ENCODE measurements around the gene TEX22.

The TEX22 gene

DNA sequence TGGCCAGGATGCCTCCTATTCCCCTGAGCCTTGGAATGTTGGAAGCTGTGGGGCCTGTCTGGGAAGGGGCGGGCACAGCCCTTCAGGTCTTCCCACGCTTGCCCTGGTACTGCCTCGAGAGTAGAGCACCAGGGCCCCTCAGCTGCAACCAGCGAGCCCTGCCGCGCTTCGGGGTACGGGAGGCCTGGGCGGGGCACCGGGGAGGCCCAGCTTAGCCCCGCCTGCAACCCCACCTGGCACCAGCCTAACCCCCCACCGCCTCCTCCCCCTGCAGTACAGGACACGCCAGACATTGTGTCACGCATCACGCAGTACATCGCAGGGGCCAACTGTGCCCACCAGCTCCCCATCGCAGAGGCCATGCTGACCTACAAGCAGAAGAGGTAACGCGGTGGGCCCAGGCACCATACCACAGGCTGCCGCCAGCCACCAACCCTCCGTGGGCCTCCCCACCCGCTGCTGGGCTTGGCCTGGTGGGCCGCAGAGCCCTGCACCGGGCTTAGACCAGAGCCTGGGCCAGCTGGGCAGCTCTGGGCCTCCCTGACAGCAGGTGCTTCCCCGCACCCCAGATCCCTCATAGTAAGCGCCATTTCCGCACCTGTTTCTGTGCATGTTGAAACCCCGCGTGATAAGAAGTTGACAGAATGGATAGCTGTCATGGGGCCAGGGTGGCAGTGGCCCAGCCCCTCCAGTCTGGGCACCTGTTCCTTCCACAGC is 13.6 kb upstream of the TEX22 start:
- DNase-seq, result no peak
- TF ChIP-seq POLR2A (IDR thresholded peaks at IDR 0.05; ENCODE audit: low read length) (no peak), GATA1 (IDR thresholded peaks at IDR 0.05; ENCODE audit: low read depth, low read length) (no peak)

GRCh38 chr14:105385322-105385637 is 13.1 kb upstream of the TEX22 start:
- TF ChIP-seq GATA1 (IDR thresholded peaks at IDR 0.05; ENCODE audit: low read depth, low read length), result no peak
- TF ChIP-seq POLR2A (IDR thresholded peaks at IDR 0.05; ENCODE audit: low read length), result no peak
- DNase-seq, result no peak

DNA sequence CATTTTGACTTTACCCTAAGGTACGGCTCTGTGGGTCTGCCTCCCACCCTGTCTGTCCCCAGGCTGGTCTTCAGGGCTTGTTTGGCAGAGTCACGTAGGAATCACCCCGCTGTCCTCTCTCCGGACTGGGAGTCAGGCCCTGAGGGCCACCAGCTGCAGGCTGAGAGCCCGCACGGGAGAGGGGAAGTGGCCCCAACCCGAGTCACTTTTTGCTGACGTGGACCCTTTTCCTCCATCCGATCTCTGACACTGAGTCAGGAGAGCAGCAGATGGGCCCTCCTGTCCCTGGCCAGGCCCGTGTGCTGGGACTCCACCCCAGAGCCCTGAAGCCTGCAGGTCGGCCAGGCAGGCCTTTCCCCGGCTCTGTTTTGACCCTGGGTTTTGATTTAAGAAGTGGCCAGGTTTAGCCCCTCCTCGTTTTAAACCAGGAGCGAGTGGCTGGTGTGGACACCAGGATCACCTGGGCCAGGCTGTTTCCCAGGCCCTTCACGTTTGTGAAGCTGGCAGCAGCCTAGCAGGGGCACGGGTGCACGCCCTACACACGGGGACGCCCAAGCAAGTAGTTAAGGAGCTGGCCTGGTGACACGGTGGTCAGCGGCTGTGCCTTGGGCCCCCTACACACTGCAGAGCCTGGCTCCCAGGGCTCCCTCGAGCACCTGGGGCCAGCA is 12.5 kb upstream of the TEX22 start:
- TF ChIP-seq POLR2A (IDR thresholded peaks at IDR 0.05; ENCODE audit: low read length) (no peak), GATA1 (IDR thresholded peaks at IDR 0.05; ENCODE audit: low read depth, low read length) (no peak)

DNA sequence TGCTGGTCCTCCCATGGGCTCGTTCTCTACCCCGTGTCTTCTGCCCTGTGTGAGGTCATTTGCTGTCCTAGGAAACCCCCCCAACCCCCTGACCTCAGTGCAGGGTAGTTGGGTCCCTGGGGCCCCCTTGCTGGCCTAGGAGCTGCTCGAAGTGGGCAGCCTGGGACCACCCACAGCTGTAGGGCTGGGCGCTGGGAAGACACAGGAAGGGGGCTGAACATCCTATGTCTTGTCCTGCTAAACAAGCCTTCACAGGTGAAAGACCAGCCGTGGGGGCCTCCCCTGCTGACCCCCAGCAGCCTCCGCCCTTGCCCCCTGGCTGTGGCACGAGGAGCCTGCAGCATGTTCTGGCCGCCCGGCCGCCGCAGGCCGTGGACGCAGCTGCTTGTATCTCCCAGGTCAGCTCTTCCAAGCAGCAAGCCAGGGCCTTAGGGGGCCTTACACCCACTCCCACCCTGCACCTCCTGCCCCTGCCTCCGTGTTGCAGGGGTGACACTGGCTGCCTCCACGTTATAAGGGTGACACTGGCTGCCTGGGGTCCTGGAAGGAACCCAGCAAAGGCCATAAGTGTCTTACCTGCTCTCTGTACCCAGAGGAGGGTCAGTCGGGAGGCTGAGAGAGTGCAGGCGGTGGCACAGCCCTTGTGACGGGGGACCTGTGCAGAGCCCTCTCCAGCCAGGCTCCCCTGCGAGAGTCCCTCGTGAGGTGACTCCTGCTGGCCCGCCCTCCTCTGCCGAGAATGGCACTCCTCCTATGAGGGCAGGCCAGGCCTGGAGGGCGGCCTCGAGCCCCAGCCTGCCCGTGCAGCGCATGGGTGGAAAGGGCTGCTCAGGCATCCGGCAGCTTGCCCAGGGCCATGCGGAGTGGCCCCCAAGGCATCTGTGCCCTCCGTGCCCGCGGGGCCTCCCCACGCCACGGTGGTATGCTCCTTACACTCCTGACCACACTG is 11.5 kb upstream of the TEX22 start:
- TF ChIP-seq POLR2A (IDR thresholded peaks at IDR 0.05; ENCODE audit: low read length) (no peak), GATA1 (IDR thresholded peaks at IDR 0.05; ENCODE audit: low read depth, low read length) (no peak)

More for the DNA sequence above, 12.5 kb upstream of the TEX22 start:
- DNase-seq, result no peak

GRCh38 chr14:105387530-105387922 is 10.8 kb upstream of the TEX22 start:
- DNase-seq, result no peak
- no peak for TF ChIP-seq GATA1 (IDR thresholded peaks at IDR 0.05; ENCODE audit: low read depth, low read length)
- no peak for TF ChIP-seq POLR2A (IDR thresholded peaks at IDR 0.05; ENCODE audit: low read length)

More for the DNA sequence above, 11.5 kb upstream of the TEX22 start:
- DNase-seq, result no peak

GRCh38 chr14:105388110-105388951 is 10.0 kb upstream of the TEX22 start:
- no peak for DNase-seq
- TF ChIP-seq POLR2A (IDR thresholded peaks at IDR 0.05; ENCODE audit: low read length), result no peak

GRCh38 chr14:105388976-105389375 is 9.4 kb upstream of the TEX22 start:
- TF ChIP-seq GATA1 (IDR thresholded peaks at IDR 0.05; ENCODE audit: low read depth, low read length) (no peak), POLR2A (IDR thresholded peaks at IDR 0.05; ENCODE audit: low read length) (no peak)

GRCh38 chr14:105389534-105389933 is 8.8 kb upstream of the TEX22 start:
- no peak for DNase-seq
- TF ChIP-seq GATA1 (IDR thresholded peaks at IDR 0.05; ENCODE audit: low read depth, low read length), result no peak
- no peak for TF ChIP-seq POLR2A (IDR thresholded peaks at IDR 0.05; ENCODE audit: low read length)

More at GRCh38 chr14:105388976-105389375, 9.4 kb upstream of the TEX22 start:
- no peak for DNase-seq

GRCh38 chr14:105389976-105390848 is 8.1 kb upstream of the TEX22 start:
- TF ChIP-seq GATA1 (IDR thresholded peaks at IDR 0.05; ENCODE audit: low read depth, low read length) (no peak), POLR2A (IDR thresholded peaks at IDR 0.05; ENCODE audit: low read length) (no peak)

DNA sequence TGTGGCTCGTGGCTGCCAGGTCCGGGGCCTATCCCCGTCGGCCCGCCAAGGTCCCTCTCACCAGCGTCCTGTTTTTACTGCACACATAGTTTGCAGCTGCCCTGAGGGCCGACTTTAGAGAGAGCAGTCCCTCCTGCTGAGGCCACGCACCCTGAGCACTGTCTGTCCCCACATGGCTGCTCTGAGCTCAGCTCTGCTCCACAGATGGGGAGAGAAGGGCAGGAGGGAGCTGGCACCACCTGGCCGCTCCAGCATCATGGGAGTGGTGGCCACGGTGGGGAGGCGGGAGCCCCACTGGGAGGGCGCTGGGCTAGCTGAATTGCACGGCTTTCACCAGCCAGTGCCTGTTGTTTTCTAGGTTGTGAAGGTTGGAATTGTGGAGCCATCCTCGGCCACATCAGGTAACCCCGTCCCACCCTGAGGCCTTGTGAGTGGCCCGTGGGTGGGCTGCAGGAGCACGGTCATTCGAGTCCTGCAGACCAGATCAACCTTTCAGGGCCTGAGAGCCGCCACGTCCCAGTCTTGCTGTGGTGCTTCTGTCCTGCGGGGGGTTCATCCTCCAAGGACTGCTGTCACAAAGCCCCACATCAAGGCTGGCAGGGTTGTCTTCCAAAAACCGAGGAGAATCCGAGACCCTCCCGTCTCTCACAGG is 7.4 kb upstream of the TEX22 start:
- no peak for TF ChIP-seq POLR2A (IDR thresholded peaks at IDR 0.05; ENCODE audit: low read length)
- TF ChIP-seq GATA1 (IDR thresholded peaks at IDR 0.05; ENCODE audit: low read depth, low read length), result no peak
- no peak for DNase-seq

More at GRCh38 chr14:105389976-105390848, 8.1 kb upstream of the TEX22 start:
- DNase-seq, result no peak

DNA sequence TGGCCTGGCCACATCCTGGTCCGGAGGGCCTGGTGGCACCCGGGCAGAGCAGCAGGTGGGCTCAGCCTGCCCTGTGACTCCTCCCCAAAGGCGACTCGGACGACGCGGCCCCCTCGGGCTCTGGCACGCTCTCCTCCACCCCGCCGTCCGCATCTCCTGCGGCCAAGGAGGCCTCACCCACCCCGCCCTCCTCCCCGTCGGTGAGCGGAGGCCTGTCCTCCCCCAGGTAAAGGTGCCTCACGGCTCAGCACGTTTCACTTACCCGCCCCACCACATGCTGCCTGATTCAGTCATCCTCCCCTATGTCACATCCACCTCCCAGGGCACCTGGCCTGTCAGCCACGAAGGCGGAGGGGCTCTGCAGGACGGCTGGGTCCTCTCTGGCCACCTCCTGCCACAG is 6.8 kb upstream of the TEX22 start:
- DNase-seq, result no peak
- TF ChIP-seq GATA1 (IDR thresholded peaks at IDR 0.05; ENCODE audit: low read depth, low read length), result no peak
- no peak for TF ChIP-seq POLR2A (IDR thresholded peaks at IDR 0.05; ENCODE audit: low read length)
